HG02678 (cell line): ENCODE results near the gene WDR41.

ENCODE experiments used
- ATAC-seq: cut with Tn5 transposase; IDR thresholded peaks from one replicate; pipeline ENCODE4 v1.9.1; 2021; ENCODE audit warnings: mild to moderate bottlenecking, moderate library complexity; ENCODE audit not compliant: unreplicated experiment

The WDR41 gene

GRCh38 chr5:77448831-77449230 is 43.3 kb downstream of the WDR41 start:
- ATAC-seq = no peak

GRCh38 chr5:77444356-77444755 is 47.8 kb downstream of the WDR41 start:
- no peak for ATAC-seq

- no peak for ATAC-seq
Measured at GRCh38 chr5:77443670-77444069, 48.4 kb downstream of the WDR41 start.

GRCh38 chr5:77438071-77438470 is 54.0 kb downstream of the WDR41 start:
- no peak for ATAC-seq

GRCh38 chr5:77437194-77437593 is 54.9 kb downstream of the WDR41 start:
- ATAC-seq = no peak

- no peak for ATAC-seq
Measured at GRCh38 chr5:77431719-77432118, 60.4 kb downstream of the WDR41 start.

GRCh38 chr5:77431286-77431685 is 60.8 kb downstream of the WDR41 start:
- no peak for ATAC-seq

GRCh38 chr5:77430726-77431125 is 61.4 kb downstream of the WDR41 start:
- ATAC-seq = no peak

- ATAC-seq = no peak
Measured at GRCh38 chr5:77428526-77428925, 63.6 kb downstream of the WDR41 start.

- no peak for ATAC-seq
Measured at GRCh38 chr5:77427998-77428397, 64.1 kb downstream of the WDR41 start.

- no peak for ATAC-seq
Measured at GRCh38 chr5:77426670-77427069, 65.4 kb downstream of the WDR41 start.

- ATAC-seq = no peak
Measured at GRCh38 chr5:77425998-77426659, 66.0 kb downstream of the WDR41 start.

GRCh38 chr5:77425420-77425819 is 66.7 kb downstream of the WDR41 start:
- ATAC-seq = no peak

- no peak for ATAC-seq
Measured at GRCh38 chr5:77424921-77425320, 67.2 kb downstream of the WDR41 start.

GRCh38 chr5:77423022-77423750 is 68.9 kb downstream of the WDR41 start:
- ATAC-seq = no peak

- no peak for ATAC-seq
Measured at GRCh38 chr5:77420940-77421339, 71.2 kb downstream of the WDR41 start.

- ATAC-seq = no peak
Measured at GRCh38 chr5:77419644-77420582, 72.2 kb downstream of the WDR41 start.

- no peak for ATAC-seq
Measured at GRCh38 chr5:77418601-77419581, 73.2 kb downstream of the WDR41 start.

GRCh38 chr5:77418162-77418561 is 74.0 kb downstream of the WDR41 start:
- no peak for ATAC-seq

GRCh38 chr5:77413049-77413448 is 79.1 kb downstream of the WDR41 start:
- ATAC-seq = no peak
